H1 (cell line): ENCODE data around the gene TMEM14B. TPM values are rescaled to one million over a fixed set of nuclear protein-coding genes. Genes with fewer than 3 reads are reported as not detected.

ENCODE experiments used
- CTCF ChIA-PET: fragments of 300-600 bp; sonication (Branson Sonifier 250); formaldehyde crosslinking; loops from one replicate; lab custom pipeline; 2021; ENCODE audit not compliant: partially characterized antibody; lab: Charles Lee
- POLR2A ChIA-PET: fragments of 300-600 bp; sonication (Branson Sonifier 250); formaldehyde crosslinking; loops from one replicate; lab custom pipeline; 2021; ENCODE audit warnings: inconsistent platforms; ENCODE audit not compliant: partially characterized antibody; lab: Charles Lee
- DNase-seq, 2 experiments: peaks; one replicate each; pipeline versions ENCODE4 v3.0.0 to v3.0.0-alpha.2; 2010 to 2022; ENCODE audit warnings: low spot score in 2 of 2, low read depth in 1 of 2, mixed read lengths in 1 of 2
- FAIRE-seq: peaks from 2 replicates; lab custom pipeline; 2011; peaks lifted over from hg19 to GRCh38; lab: Jason Lieb, UNC
- H2AFZ ChIP-seq: 2 replicates; pipeline ENCODE4 v1.8.1; 2012; ENCODE audit warnings: low read length, inconsistent platforms
- H2AK5ac ChIP-seq: 2 replicates; pipeline ENCODE4 v1.6.1; 2013; ENCODE audit warnings: low read depth, low read length
- H2BK120ac ChIP-seq: replicated peaks from 2 replicates; pipeline ENCODE3; 2013; ENCODE audit warnings: low read depth, low read length, inconsistent platforms
- H2BK12ac ChIP-seq: 2 replicates; pipeline ENCODE4 v1.6.1; 2013; ENCODE audit warnings: low read depth, low read length
- H2BK15ac ChIP-seq: 2 replicates; pipeline ENCODE4 v1.6.1; 2013; ENCODE audit warnings: low read length
- H2BK20ac ChIP-seq: 2 replicates; pipeline ENCODE4 v1.6.1; 2013; ENCODE audit warnings: low read length
- H2BK5ac ChIP-seq: 2 replicates; pipeline ENCODE4 v1.6.1; 2013; ENCODE audit warnings: low read depth, low read length
- H3K14ac ChIP-seq: 2 replicates; pipeline ENCODE4 v1.6.1; 2013; ENCODE audit warnings: inconsistent platforms; ENCODE audit not compliant: insufficient read length
- H3K18ac ChIP-seq: 2 replicates; pipeline ENCODE4 v1.6.1; 2013; ENCODE audit warnings: low read length; ENCODE audit errors: extremely low read depth
- H3K23ac ChIP-seq: 2 replicates; pipeline ENCODE4 v1.6.1; 2013; ENCODE audit warnings: inconsistent platforms; ENCODE audit not compliant: insufficient read length
- H3K23me2 ChIP-seq: 2 replicates; pipeline ENCODE4 v1.6.1; 2013; ENCODE audit warnings: low read depth, low read length
- H3K27ac ChIP-seq: 2 replicates; pipeline ENCODE4 v1.6.1; 2011; ENCODE audit warnings: low read depth, low read length, inconsistent platforms
- H3K27me3 ChIP-seq, 4 experiments: replicated peaks in 1 of 4; 1 replicate in 1 of 4; 2 replicates in 3 of 4; pipeline versions ENCODE4 v1.6.1 to v1.8.1; 2011 to 2013; ENCODE audit warnings: low read length in 3 of 4, mild to moderate bottlenecking in 3 of 4, inconsistent platforms in 2 of 4, mixed read lengths in 2 of 4, moderate library complexity in 1 of 4; ENCODE audit not compliant: control insufficient read depth in 3 of 4, insufficient read depth in 3 of 4; ENCODE audit errors: extremely low read depth in 1 of 4
- H3K36me3 ChIP-seq, 4 experiments: 2 replicates each; pipeline versions ENCODE4 v1.6.1 to v1.8.1; 2011 to 2013; ENCODE audit warnings: mild to moderate bottlenecking in 4 of 4, low read length in 3 of 4, moderate library complexity in 2 of 4, control low read depth in 1 of 4, inconsistent platforms in 1 of 4; ENCODE audit not compliant: insufficient read depth in 4 of 4, control insufficient read depth in 2 of 4
- H3K4ac ChIP-seq: replicated peaks from 2 replicates; pipeline ENCODE3; 2013; ENCODE audit warnings: low read length, low read depth, mixed read lengths, inconsistent platforms; ENCODE audit not compliant: insufficient read length
- H3K4me1 ChIP-seq, 4 experiments: replicated peaks in 1 of 4; 1 replicate in 1 of 4; 2 replicates in 3 of 4; pipeline versions ENCODE4 v1.6.1 to v1.8.1; 2011 to 2013; ENCODE audit warnings: low read length in 3 of 4, inconsistent platforms in 2 of 4, mixed read lengths in 1 of 4; ENCODE audit not compliant: insufficient read depth in 4 of 4, control insufficient read depth in 3 of 4
- H3K4me2 ChIP-seq, 2 experiments: 2 replicates each; pipeline versions ENCODE4 v1.6.1 to v1.8.1; 2011 to 2013; ENCODE audit warnings: low read depth in 2 of 2, low read length in 2 of 2, control low read depth in 1 of 2, inconsistent platforms in 1 of 2, mild to moderate bottlenecking in 1 of 2; ENCODE audit not compliant: insufficient read depth in 1 of 2
- H3K4me3 ChIP-seq, 4 experiments: fragments of 200-600, 300-600 bp in 1 of 4; sonication (generic), shearing (Covaris generic), sonication (Bioruptor Twin) in 1 of 4; 2 replicates each; pipeline versions ENCODE4 v1.5.1 to v1.8.1; 2011 to 2016; ENCODE audit warnings: low read length in 4 of 4, low read depth in 3 of 4, control low read depth in 2 of 4, inconsistent platforms in 2 of 4, mild to moderate bottlenecking in 2 of 4, mixed read lengths in 1 of 4, moderate library complexity in 1 of 4; ENCODE audit not compliant: insufficient read depth in 2 of 4; ENCODE audit errors: extremely low read depth in 1 of 4
- H3K56ac ChIP-seq: replicated peaks from 2 replicates; pipeline ENCODE3; 2013; ENCODE audit warnings: low read depth, mild to moderate bottlenecking, mixed read lengths, low read length, inconsistent platforms; ENCODE audit not compliant: insufficient read length
- H3K79me1 ChIP-seq: 2 replicates; pipeline ENCODE4 v1.6.1; 2013; ENCODE audit warnings: low read depth, low read length, control low read depth
- H3K79me2 ChIP-seq, 2 experiments: 2 replicates each; pipeline versions ENCODE4 v1.6.1 to v1.8.1; 2012 to 2013; ENCODE audit warnings: low read length in 2 of 2, mild to moderate bottlenecking in 2 of 2, inconsistent platforms in 1 of 2; ENCODE audit not compliant: insufficient read depth in 2 of 2, control insufficient read depth in 1 of 2
- H3K9ac ChIP-seq, 4 experiments: replicated peaks in 1 of 4; 1 replicate in 1 of 4; 2 replicates in 3 of 4; pipeline versions ENCODE4 v1.6.1 to v1.8.1; 2011 to 2013; ENCODE audit warnings: low read depth in 3 of 4, low read length in 3 of 4, control low read depth in 2 of 4, mild to moderate bottlenecking in 2 of 4, moderate library complexity in 2 of 4, inconsistent platforms in 1 of 4; ENCODE audit errors: extremely low read depth in 1 of 4
- H3K9me3 ChIP-seq, 2 experiments: 2 replicates each; pipeline versions ENCODE4 v1.6.1 to v1.8.1; 2012 to 2013; ENCODE audit warnings: mild to moderate bottlenecking in 2 of 2, moderate library complexity in 2 of 2, control low read depth in 1 of 2, inconsistent platforms in 1 of 2, low read depth in 1 of 2, low read length in 1 of 2, mixed read lengths in 1 of 2; ENCODE audit not compliant: insufficient read depth in 2 of 2
- H4K20me1 ChIP-seq, 2 experiments: replicated peaks in 1 of 2; 2 replicates each; pipeline versions ENCODE3 to v1.8.1; 2011 to 2013; ENCODE audit warnings: inconsistent platforms in 2 of 2, low read length in 2 of 2, mild to moderate bottlenecking in 1 of 2; ENCODE audit not compliant: insufficient read depth in 2 of 2, control insufficient read depth in 1 of 2
- H4K5ac ChIP-seq: 2 replicates; pipeline ENCODE4 v1.6.1; 2013; ENCODE audit warnings: low read length, low read depth, mixed read lengths, inconsistent platforms; ENCODE audit not compliant: insufficient read length
- H4K8ac ChIP-seq: 2 replicates; pipeline ENCODE4 v1.8.0; 2013; ENCODE audit warnings: mild to moderate bottlenecking, moderate library complexity, low read length, inconsistent platforms; ENCODE audit not compliant: insufficient read depth; ENCODE audit errors: extremely low read depth
- H4K91ac ChIP-seq: replicated peaks from 2 replicates; pipeline ENCODE3; 2013; ENCODE audit warnings: low read length, mixed read lengths, inconsistent platforms; ENCODE audit not compliant: insufficient read length
- BRCA1 ChIP-seq: IDR thresholded peaks from 2 replicates; pipeline ENCODE4 v1.6.1; 2012; ENCODE audit warnings: low read depth, low read length, improper control_type of control experiment
- CBX8 ChIP-seq: fragments of 300-800, 300-1000 bp; sonication (generic); IDR thresholded peaks from 2 replicates; pipeline ENCODE4 v1.7.1; 2016; ENCODE audit warnings: low read depth, low read length, borderline replicate concordance
- CEBPB ChIP-seq: IDR thresholded peaks from 2 replicates; pipeline ENCODE4 v1.6.1; 2012; ENCODE audit warnings: low read depth, low read length
- CHD1 ChIP-seq: IDR thresholded peaks from 2 replicates; pipeline ENCODE4 v1.6.1; 2012; ENCODE audit warnings: low read depth, low read length, improper control_type of control experiment
- CHD2 ChIP-seq: IDR thresholded peaks from 2 replicates; pipeline ENCODE4 v1.6.1; 2012; ENCODE audit warnings: low read length, improper control_type of control experiment
- FOSL1 ChIP-seq: IDR thresholded peaks from 2 replicates; pipeline ENCODE4 v1.6.1; 2011; ENCODE audit warnings: mild to moderate bottlenecking, low read depth, low read length, moderate library complexity; ENCODE audit not compliant: insufficient read depth
- GTF2F1 ChIP-seq: IDR thresholded peaks from 2 replicates; pipeline ENCODE4 v1.6.1; 2012; ENCODE audit warnings: low read depth, low read length, improper control_type of control experiment, borderline replicate concordance
- NRF1 ChIP-seq: IDR thresholded peaks from 2 replicates; pipeline ENCODE4 v1.6.1; 2011; ENCODE audit warnings: mild to moderate bottlenecking, low read depth, low read length, improper control_type of control experiment
- PHF8 ChIP-seq: fragments of 200-600 bp; sonication (generic); conservative IDR thresholded peaks from 2 replicates; pipeline ENCODE4 v1.7.1; 2012; ENCODE audit warnings: low read depth, mild to moderate bottlenecking, inconsistent platforms, low read length, moderate library complexity
- POLR2A ChIP-seq, 2 experiments: IDR thresholded peaks; 1 replicate in 1 of 2; 2 replicates in 1 of 2; pipeline ENCODE4 v1.6.1; 2011; ENCODE audit warnings: low read depth in 2 of 2, low read length in 2 of 2, mild to moderate bottlenecking in 2 of 2; ENCODE audit errors: control extremely low read depth in 1 of 2
- RNF2 ChIP-seq: fragments of 200-900, 300-1000 bp; sonication (generic); IDR thresholded peaks from 2 replicates; pipeline ENCODE4 v1.7.1; 2016; ENCODE audit warnings: borderline replicate concordance, low read depth, mild to moderate bottlenecking, antibody characterized with exemption, low read length; ENCODE audit not compliant: poor library complexity, severe bottlenecking; ENCODE audit errors: missing control alignments
- SIRT6 ChIP-seq: IDR thresholded peaks from one replicate; pipeline ENCODE4 v1.7.1; 2012; ENCODE audit warnings: low read length, inconsistent platforms
- TBP ChIP-seq: IDR thresholded peaks from 2 replicates; pipeline ENCODE4 v1.6.1; 2011; ENCODE audit warnings: low read depth, low read length, improper control_type of control experiment
- WGBS, 2 experiments: shearing (Covaris generic) in 1 of 2; methylation state at CpG; one replicate each; pipeline versions ENCODE4 v1.1.6 to v1.1.7; 2013 to 2015; ENCODE audit warnings: low lambda C conversion rate in 2 of 2, mixed read lengths in 2 of 2, inconsistent platforms in 1 of 2, low coverage in 1 of 2, missing lambda C conversion rate in 1 of 2; ENCODE audit not compliant: insufficient replicate concordance in 2 of 2, insufficient coverage in 1 of 2, insufficient read length in 1 of 2; ENCODE audit errors: extremely low coverage in 1 of 2, missing lambda C conversion rate in 1 of 2; 5-methylcytosine and 5-hydroxymethylcytosine counted together
- polyA plus RNA-seq, 7 experiments: library from polyadenylated mRNA; depleted of rRNA in 3 of 7; stranded (reverse) in 5 of 7; unstranded in 2 of 7; fragments of >200 nt in 5 of 7; fragments of 200-250 nt in 2 of 7; gene quantifications; 1 replicate in 5 of 7; 2 replicates in 1 of 7; 4 replicates in 1 of 7; pipeline versions ENCODE4 v1.2.1 to v1.2.3, GENCODE V29; 2011 to 2013; ENCODE audit warnings: missing spikeins in 2 of 7, mixed read lengths in 2 of 7
- total RNA-seq: library from RNA; stranded (reverse); fragmentation: NEBNext Ultra II Directional; extraction: Animal tissue kit (Norgen Biotek cat#: 25700); gene quantifications from 2 replicates; pipeline ENCODE4 v1.2.1, GENCODE V29; 2021
- TF ChIP-seq, protein P1 (sequence below): IDR thresholded peaks from 2 replicates; pipeline ENCODE4 v1.6.1; 2012; ENCODE audit warnings: inconsistent platforms

Gene TMEM14B
- total and polyA plus RNA-seq, 2 of the 8 experiments (the other 6 are each of a cell fraction or from before 2014, with no cell fraction given): 84.6 to 109 TPM

DNA sequence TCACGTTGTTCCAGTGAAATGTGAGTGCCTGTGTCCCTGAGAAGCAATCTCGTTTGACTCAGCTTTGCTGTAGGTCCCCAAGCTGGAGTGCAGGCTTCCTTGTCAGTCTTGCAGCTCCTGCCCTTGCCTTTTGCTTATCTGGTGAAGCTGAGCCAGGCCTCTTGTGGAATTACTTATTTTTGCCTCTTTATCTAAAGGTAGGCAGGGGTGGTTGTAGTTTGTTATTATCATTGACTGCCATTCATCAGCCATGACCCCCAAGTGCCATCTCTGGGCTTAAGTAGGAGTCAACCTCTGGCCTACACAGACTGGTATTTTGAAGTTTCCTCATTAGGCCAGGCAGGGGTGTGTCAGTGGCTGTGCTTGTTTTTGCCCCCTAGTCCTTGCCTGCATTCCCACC, 2.1 kb downstream of the TMEM14B start:
- FAIRE-seq (no peak), DNase-seq (no peak)
- Histone ChIP-seq H3K4me3 (no peak overlapping the region), H3K14ac (no peak overlapping the region), H4K91ac (no peak overlapping the region), H3K4ac (no peak overlapping the region), H3K23me2 (peaks cover 6% of the 10 kb centered on the region; the same call in 1 of the 2 replicates), H3K9me3 (no peaks in the 10 kb centered on the region), H3K56ac (no peak overlapping the region), H4K8ac (no peak overlapping the region), H3K27ac (no peak overlapping the region), H4K20me1 (peaks cover 17 to 19% of the 10 kb centered on the region in 2 experiments), H2BK5ac (no peak overlapping the region), H2BK120ac (no peak overlapping the region), H2BK12ac (no peak overlapping the region), H3K36me3 (peaks cover 8 to 41% (median 22%) of the 10 kb centered on the region in 4 experiments), H2AK5ac (no peak overlapping the region), H4K5ac (no peak overlapping the region), H3K4me1 (peaks cover 0 to 8% (median 1%) of the 10 kb centered on the region in 4 experiments; a peak in 2 of 7 replicates), H3K9ac (no peak overlapping the region; a peak in 1 of 7 replicates), H3K79me1 (peaks cover 10% of the 10 kb centered on the region), H2BK20ac (no peak overlapping the region), H3K4me2 (peak overlapping the region in 1 of 2 experiments; percentile 77; a peak in 1 of 4 replicates), H3K23ac (no peak overlapping the region), H3K18ac (no peak overlapping the region), H2BK15ac (no peak overlapping the region), H2AFZ (no peak overlapping the region), H3K27me3 (no peaks in the 10 kb centered on the region; a peak in 1 of 7 replicates), H3K79me2 (peaks cover 9 to 64% of the 10 kb centered on the region in 2 experiments)
- ChIA-PET CTCF (interaction anchor here (0.8 to 4.8 kb wide), 4 partner anchors 8 to 284 kb away, joined by 3 to 32 read pairs (median 4); no protein-coding TSS in a partner anchor), POLR2A (interaction anchor here (1.0 to 4.0 kb wide), 4 partner anchors 9 to 26 kb away, joined by 3 to 32 read pairs (median 4); no protein-coding TSS in a partner anchor)
- 78% methylated on average over 2 of the region's 2 CpGs; no CpG with 5 or more reads in 1 of the 2 experiments for WGBS, 2 experiments
- TF ChIP-seq RNF2: no peak
- no peak for TF ChIP-seq SIRT6
- no peak for TF ChIP-seq POLR2A (IDR thresholded peaks at IDR 0.05; ENCODE audit: control extremely low read depth in 1 of 2, low read depth in 2 of 2, low read length in 2 of 2)
- TF ChIP-seq, protein P1, sequence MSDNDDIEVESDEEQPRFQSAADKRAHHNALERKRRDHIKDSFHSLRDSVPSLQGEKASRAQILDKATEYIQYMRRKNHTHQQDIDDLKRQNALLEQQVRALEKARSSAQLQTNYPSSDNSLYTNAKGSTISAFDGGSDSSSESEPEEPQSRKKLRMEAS: no peak
- no peak for TF ChIP-seq FOSL1
- TF ChIP-seq NRF1: no peak
- TF ChIP-seq BRCA1: no peak
- TF ChIP-seq TBP: no peak
- no peak for TF ChIP-seq CBX8
- no peak for TF ChIP-seq CHD2
- TF ChIP-seq PHF8: no peak
- TF ChIP-seq CEBPB: no peak
- TF ChIP-seq GTF2F1: no peak
- no peak for TF ChIP-seq CHD1
